Stimulated activated naive B cell treated with anti-CD40 and anti-IgM and Interleukin-4, amounts not matched to agents 10 μg/mL and 1 μg/mL and 100 μg/mL, for 72 hours (primary cell): Measurements from ENCODE around the gene CYP4F3.
"Not testable (repeated sequence)": the region's sequence is repeated elsewhere in the genome, so short reads cannot be mapped to it uniquely, and the experiment has no call there.

Source experiments
- ATAC-seq, 2 donors: fragments of 150-1000 bp; cut with Tn5 transposase; replicated peaks; 2 replicates each; pipeline ENCODE4 v1.10.0; 2021; ENCODE audit warnings: moderate library complexity in 1 of 2
- DNase-seq: peaks from one replicate; pipeline ENCODE4 v3.0.0; 2021
- H3K27ac Mint-ChIP-seq: one replicate; pipeline ENCODE4 v1.8.0; 2022; ENCODE audit warnings: mild to moderate bottlenecking, mixed read lengths
- H3K27me3 Mint-ChIP-seq, 2 donors: one replicate each; pipeline ENCODE4 v1.8.0; 2022; ENCODE audit warnings: mixed read lengths in 2 of 2
- H3K36me3 Mint-ChIP-seq, 2 donors: one replicate each; pipeline ENCODE4 v1.8.0; 2022; ENCODE audit warnings: mixed read lengths in 2 of 2, mild to moderate bottlenecking in 1 of 2
- H3K4me1 Mint-ChIP-seq, 2 donors: one replicate each; pipeline ENCODE4 v1.8.0; 2022; ENCODE audit warnings: mixed read lengths in 2 of 2, mild to moderate bottlenecking in 1 of 2
- H3K4me3 Mint-ChIP-seq, 2 donors: one replicate each; pipeline ENCODE4 v1.8.0; 2022; ENCODE audit warnings: mild to moderate bottlenecking in 2 of 2, mixed read lengths in 2 of 2, moderate library complexity in 1 of 2
- H3K9me3 Mint-ChIP-seq, 2 donors: one replicate each; pipeline ENCODE4 v1.8.0; 2022; ENCODE audit warnings: mixed read lengths in 2 of 2, mild to moderate bottlenecking in 1 of 2

CYP4F3 gene, protein sequence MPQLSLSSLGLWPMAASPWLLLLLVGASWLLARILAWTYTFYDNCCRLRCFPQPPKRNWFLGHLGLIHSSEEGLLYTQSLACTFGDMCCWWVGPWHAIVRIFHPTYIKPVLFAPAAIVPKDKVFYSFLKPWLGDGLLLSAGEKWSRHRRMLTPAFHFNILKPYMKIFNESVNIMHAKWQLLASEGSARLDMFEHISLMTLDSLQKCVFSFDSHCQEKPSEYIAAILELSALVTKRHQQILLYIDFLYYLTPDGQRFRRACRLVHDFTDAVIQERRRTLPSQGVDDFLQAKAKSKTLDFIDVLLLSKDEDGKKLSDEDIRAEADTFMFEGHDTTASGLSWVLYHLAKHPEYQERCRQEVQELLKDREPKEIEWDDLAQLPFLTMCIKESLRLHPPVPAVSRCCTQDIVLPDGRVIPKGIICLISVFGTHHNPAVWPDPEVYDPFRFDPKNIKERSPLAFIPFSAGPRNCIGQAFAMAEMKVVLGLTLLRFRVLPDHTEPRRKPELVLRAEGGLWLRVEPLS

DNA sequence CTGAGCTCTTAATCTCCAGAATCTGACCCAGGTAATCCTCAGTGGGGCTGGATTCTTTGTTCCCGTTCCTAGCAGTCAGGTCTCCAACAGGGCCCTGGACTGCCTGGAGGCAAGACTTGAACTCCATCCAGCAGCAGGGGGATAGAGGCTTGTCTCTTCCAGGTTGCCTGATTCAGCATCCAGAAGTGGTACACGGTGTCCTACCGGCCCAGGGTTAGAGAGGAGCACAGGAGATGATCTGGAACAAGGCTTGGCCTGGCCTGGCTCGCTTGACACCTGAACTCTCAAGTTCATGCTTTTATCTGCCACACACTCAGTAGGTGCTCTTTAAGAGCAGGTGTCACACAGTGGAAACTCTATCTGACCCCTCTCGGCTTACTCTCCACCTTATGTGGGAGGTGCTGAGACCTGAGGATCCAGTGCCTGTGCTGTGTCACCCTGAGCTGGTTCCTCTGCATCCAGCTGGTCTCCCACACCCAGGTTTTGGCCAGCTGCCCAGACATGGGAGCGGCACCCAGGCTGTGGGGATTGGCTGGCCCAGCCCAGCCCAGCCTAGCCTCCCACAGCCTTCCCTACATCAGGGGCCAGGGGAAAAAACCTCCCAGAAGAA is at the start of gene CYP4F3:
TSS of gene CYP4F3 (plus strand) at position 604 of the 610 bp plus-strand sequence. CDS start 519 bp downstream, outside the sequence.
- Mint-ChIP-seq H3K27me3 (peaks cover 32 to 67% of the 10 kb centered on the region in 2 donors), H3K27ac (no peak within 1 kb of the TSS), H3K9me3 (peaks cover 11% of the 10 kb centered on the region in 2 donors), H3K4me1 (peaks cover 13 to 28% of the 10 kb centered on the region in 2 donors), H3K36me3 (no peaks in the 10 kb centered on the region), H3K4me3 (peak within 1 kb of the TSS in 1 of 2 donors; percentile 39)
- DNase-seq (no peak), ATAC-seq (no peak)

DNA sequence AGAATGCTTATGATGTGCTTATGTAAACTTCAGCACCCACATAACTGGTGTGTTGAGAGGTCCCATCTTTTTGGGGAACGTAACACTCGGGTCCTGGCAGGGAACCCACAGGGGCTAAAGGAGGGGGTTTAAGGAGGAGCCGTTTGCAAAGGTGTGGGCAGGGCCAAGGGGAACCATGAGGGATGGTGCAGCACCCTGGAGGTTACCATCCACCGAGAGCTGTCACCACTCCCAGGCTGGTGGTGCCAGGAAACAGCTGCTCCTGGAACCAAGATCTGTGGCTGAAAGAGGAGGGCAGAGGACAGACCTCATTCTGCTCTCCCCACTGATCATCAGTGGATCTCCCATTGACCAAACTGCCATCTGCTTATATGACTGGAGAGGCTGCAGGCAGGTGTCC is 48.9 kb upstream of the CYP4F3 start:
- no peak overlapping the region for H3K27ac Mint-ChIP-seq
- H3K4me1 Mint-ChIP-seq = peaks cover 3 to 6% of the 10 kb centered on the region in 2 donors
- DNase-seq (no peak), ATAC-seq (no peak)
- H3K36me3 Mint-ChIP-seq = peaks cover 0 to 3% of the 10 kb centered on the region in 2 donors
- peaks cover 2 to 12% of the 10 kb centered on the region in 2 donors for H3K9me3 Mint-ChIP-seq
- H3K4me3 Mint-ChIP-seq = no peak overlapping the region
- H3K27me3 Mint-ChIP-seq = peaks cover 46 to 57% of the 10 kb centered on the region in 2 donors

DNA sequence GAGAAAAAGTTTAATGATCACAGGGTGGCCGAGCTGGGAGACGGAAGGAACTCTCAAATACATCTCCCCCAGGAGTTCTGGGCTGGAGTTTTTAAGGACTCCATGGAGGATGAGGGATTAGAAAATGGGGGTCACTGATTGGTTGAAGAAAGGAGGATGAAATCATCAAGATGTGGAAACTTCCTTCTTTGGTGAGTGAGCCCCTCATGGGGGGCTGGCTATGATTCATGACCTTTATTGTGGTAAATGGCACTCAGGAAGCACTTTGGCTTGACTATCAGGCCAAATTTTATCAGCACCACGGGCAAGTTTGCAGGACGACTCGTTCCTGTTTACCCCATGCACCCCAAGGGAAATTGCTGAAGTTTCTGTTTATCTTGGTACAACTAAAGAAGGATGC is 48.2 kb upstream of the CYP4F3 start:
- H3K4me1 Mint-ChIP-seq = not testable (repeated sequence)

DNA sequence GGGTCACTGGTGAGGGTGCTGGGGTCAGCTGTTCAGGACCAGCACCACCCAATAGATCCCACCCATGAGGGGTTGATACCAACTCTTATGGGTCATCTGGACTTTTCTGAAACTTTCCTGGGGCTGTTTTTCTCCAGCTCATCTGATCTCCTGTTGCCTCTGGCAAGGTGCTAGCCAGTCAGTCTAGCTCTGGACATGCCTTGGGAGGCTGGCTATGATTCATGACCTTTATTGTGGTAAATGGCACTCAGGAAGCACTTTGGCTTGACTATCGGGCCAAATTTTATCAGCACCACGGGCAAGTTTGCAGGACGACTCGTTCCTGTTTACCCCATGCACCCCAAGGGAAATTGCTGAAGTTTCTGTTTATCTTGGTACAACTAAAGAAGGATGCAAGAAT is 46.9 kb upstream of the CYP4F3 start:
- peaks cover 40 to 60% of the 10 kb centered on the region in 2 donors for H3K27me3 Mint-ChIP-seq
- H3K36me3 Mint-ChIP-seq, H3K4me3 Mint-ChIP-seq, H3K27ac Mint-ChIP-seq, ATAC-seq, H3K4me1 Mint-ChIP-seq, DNase-seq: not testable (repeated sequence)
- H3K9me3 Mint-ChIP-seq = peaks cover 6 to 12% of the 10 kb centered on the region in 2 donors

More for the DNA sequence above, 48.2 kb upstream of the CYP4F3 start:
- H3K36me3 Mint-ChIP-seq, H3K4me3 Mint-ChIP-seq, DNase-seq, H3K27ac Mint-ChIP-seq, ATAC-seq: not testable (repeated sequence)
- Mint-ChIP-seq H3K9me3 (peaks cover 6 to 12% of the 10 kb centered on the region in 2 donors), H3K27me3 (peaks cover 44 to 64% of the 10 kb centered on the region in 2 donors)

DNA sequence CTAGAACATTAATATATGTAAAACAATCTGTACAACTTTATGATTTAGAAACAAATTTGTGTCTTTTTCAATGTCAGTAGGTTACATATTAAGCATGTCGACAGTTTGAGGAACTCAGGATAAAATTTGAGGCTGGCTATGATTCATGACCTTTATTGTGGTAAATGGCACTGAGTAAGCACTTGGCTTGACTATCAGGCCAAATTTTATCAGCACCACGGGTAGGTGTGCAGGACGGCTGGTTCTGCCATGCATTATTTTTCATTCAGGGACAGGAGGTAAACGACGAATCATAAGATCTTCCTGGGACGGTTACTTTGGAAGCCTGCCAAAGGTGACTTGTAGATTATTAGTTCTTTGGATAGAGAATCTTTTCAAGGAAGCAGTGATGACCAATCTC is 45.6 kb upstream of the CYP4F3 start:
- H3K9me3 Mint-ChIP-seq = peaks cover 6 to 12% of the 10 kb centered on the region in 2 donors
- H3K4me1 Mint-ChIP-seq = no peaks in the 10 kb centered on the region
- peaks cover 36 to 58% of the 10 kb centered on the region in 2 donors for H3K27me3 Mint-ChIP-seq
- peaks cover 0 to 3% of the 10 kb centered on the region in 2 donors for H3K36me3 Mint-ChIP-seq
- no peak for ATAC-seq
- no peak for DNase-seq
- H3K4me3 Mint-ChIP-seq = no peak overlapping the region
- H3K27ac Mint-ChIP-seq = no peak overlapping the region

DNA sequence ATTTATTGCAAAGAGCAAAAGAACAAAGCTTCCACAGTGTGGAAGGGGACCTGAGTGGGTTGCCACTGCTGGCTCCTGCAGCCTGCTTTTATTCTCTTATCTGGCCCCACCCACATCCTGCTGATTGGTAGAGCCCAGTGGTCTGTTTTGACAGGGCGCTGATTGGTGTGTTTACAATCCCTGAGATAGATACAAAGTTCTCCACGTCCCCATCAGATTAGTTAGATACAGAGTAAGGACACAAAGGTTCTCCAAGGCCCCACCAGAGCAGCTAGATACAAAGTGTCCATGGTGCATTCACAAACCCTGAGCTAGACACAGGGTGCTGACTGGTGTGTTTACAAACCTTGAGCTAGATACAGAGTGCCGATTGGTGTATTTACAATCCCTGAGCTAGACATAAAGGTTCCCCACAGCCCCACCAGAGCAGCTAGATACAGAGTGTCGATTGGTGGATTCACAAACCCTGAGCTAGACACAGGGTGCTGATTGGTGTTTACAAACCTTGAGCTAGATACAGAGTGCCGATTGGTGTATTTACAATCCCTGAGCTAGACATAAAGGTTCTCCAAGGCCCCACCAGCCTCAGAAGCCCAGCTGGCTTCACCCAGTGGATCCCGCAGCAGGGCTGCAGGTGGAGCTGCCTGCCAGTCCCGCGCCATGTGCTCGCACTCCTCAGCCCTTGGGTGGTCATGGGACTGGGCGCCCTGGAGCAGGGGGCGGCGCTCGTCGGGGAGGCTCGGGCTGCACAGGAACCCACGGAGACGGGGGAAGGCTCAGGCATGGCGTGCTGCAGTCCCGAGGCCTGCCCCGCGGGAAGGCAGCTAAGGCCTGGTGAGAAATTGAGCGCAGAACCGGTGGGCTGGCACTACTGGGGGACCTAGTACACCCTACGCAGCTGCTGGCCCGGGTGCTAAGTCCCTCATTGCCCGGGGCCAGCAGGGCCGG is 32.4 kb upstream of the CYP4F3 start:
- H3K36me3 Mint-ChIP-seq, ATAC-seq, H3K9me3 Mint-ChIP-seq, H3K4me1 Mint-ChIP-seq, DNase-seq, H3K4me3 Mint-ChIP-seq, H3K27ac Mint-ChIP-seq: not testable (repeated sequence)
- H3K27me3 Mint-ChIP-seq = peaks cover 10 to 18% of the 10 kb centered on the region in 2 donors

DNA sequence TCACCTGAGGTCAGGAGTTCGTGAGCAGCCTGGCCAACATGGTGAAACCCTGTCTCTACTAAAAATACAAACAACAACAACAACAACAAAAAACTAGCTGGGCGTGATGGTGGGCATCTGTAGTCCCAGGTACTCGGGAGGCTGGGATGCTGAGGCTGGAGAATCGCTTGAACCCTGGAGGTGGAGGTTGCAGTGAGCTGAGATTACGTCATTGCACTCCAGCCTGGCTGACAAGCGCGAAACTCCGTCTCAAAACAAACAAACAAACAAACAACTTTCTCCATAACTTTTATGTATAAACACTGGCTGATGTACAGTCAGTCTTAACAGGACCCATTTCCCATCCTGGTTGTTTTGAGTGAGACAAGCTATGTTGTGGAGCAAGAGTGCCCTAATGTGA is 31.4 kb upstream of the CYP4F3 start:
- Mint-ChIP-seq H3K9me3 (no peaks in the 10 kb centered on the region), H3K27me3 (peaks cover 13 to 26% of the 10 kb centered on the region in 2 donors)

DNA sequence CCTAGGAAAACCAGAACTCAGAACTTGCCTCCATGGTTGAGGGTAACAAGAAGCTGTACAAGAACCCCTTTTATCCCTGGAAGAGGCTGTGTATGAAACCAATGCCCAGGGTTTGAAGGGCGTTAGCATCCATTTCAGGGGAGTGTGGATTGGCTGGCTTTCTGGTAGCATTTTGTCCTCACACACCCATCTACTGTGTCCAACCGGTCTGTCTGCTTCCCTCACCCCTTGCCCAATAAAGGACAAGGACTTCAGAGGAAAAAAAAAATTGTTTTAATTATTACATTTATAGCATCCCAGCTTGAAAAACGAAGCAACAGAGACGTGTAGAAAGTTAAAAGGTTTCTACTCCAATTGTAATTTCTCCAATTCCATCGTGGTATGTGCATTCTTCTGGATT is 28.4 kb upstream of the CYP4F3 start:
- DNase-seq (no peak), ATAC-seq (no peak)
- H3K27me3 Mint-ChIP-seq = peaks cover 37 to 51% of the 10 kb centered on the region in 2 donors
- no peak overlapping the region for H3K4me3 Mint-ChIP-seq
- no peaks in the 10 kb centered on the region for H3K36me3 Mint-ChIP-seq
- no peaks in the 10 kb centered on the region for H3K9me3 Mint-ChIP-seq
- peaks cover 0 to 2% of the 10 kb centered on the region in 2 donors for H3K4me1 Mint-ChIP-seq
- H3K27ac Mint-ChIP-seq = no peak overlapping the region

More for the DNA sequence above, 31.4 kb upstream of the CYP4F3 start:
- no peak overlapping the region for H3K27ac Mint-ChIP-seq
- DNase-seq (no peak), ATAC-seq (no peak)
- no peak overlapping the region for H3K4me3 Mint-ChIP-seq
- no peaks in the 10 kb centered on the region for H3K36me3 Mint-ChIP-seq
- H3K4me1 Mint-ChIP-seq = no peaks in the 10 kb centered on the region

DNA sequence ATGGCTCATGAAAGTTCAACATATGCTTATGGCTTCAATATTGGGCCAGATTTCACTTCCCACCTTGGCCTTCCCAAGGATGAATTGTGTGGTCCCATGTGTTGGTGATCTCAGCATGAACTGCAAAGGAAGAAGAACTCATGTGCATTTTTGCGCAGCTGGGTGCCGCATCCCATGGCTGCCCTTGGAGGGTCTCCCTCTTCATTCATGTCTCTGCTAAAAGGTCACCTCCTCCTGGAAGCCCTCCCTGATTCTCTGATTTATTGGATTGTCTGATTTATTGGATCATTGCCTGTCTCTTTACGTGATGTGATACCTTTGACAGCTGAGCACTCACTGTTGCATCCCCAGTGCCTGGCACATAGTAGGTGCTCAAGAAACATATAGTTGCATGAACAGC is 27.4 kb upstream of the CYP4F3 start:
- Mint-ChIP-seq H3K36me3 (no peaks in the 10 kb centered on the region), H3K4me3 (no peak overlapping the region), H3K4me1 (peaks cover 0 to 2% of the 10 kb centered on the region in 2 donors), H3K9me3 (no peaks in the 10 kb centered on the region), H3K27ac (no peak overlapping the region), H3K27me3 (peaks cover 45 to 61% of the 10 kb centered on the region in 2 donors)
- no peak for DNase-seq
- no peak for ATAC-seq

DNA sequence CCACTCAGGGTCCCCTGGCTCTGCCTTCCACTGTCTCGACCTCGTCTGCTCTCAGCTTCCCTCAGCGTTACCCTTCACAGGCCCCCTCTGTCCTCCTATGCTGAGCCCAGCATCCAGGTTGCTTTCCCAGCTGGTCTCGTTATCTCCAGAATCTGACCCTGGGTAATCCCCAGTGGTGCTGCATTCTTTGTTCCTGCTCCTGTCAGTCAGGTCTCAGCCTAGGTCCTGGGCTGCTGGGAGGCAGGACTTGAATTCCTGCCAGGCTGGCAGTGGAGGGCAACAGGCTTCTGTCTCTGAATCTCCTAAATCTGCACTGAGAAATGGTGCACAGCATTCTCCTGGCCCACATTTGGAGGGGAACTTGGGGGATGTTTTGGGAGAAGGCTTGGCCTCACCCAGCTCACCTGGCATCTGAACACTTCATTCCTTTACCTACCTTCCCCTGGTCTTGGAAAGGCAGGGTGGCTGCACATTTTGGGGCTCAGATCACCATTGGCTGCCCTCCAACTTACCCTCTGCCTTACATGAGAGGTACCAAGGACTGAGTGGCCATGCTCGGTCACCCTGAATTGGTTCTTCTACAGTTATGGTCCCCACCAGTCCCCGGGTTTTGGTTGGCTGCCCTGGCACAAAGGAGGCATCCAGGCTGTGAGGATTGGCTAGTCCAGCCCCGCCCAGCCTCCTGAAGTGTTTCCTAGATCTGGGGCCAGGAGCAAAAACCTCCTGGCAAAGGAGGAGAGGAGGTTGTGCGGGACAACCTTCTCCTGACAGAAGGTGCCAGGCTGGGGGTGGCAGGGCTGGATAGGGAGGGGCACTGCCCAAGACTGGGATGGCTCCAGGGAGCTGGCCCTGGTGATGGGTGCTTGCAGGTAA is 26.0 kb upstream of the CYP4F3 start, which contains the start of gene CYP4F8:
TSS of gene CYP4F8 (plus strand) at position 712 of the 873 bp plus-strand sequence. CDS start 399 bp downstream, outside the sequence.
- peaks cover 0 to 2% of the 10 kb centered on the region in 2 donors for H3K4me1 Mint-ChIP-seq
- H3K9me3 Mint-ChIP-seq = no peaks in the 10 kb centered on the region
- H3K36me3 Mint-ChIP-seq = no peaks in the 10 kb centered on the region
- peaks cover 53 to 61% of the 10 kb centered on the region in 2 donors for H3K27me3 Mint-ChIP-seq
- ATAC-seq (no peak), DNase-seq (no peak)
- no peak within 1 kb of the TSS for H3K27ac Mint-ChIP-seq
- no peak within 1 kb of the TSS for H3K4me3 Mint-ChIP-seq

DNA sequence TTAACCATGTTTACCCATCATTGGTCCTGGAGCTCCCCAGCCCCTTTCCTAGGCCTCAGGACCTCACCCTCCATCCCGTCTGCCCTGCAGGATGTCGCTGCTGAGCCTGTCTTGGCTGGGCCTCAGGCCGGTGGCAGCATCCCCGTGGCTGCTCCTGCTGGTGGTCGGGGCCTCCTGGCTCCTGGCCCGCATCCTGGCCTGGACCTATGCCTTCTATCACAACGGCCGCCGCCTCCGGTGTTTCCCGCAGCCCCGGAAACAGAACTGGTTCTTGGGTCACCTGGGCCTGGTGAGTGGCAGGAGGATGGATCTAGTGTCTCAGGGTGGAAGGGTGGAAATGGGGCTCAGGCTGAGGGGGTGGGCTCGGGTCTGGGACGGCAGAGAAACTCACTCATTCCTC is 25.2 kb upstream of the CYP4F3 start:
- Mint-ChIP-seq H3K27ac (no peak overlapping the region), H3K4me1 (peaks cover 0 to 2% of the 10 kb centered on the region in 2 donors), H3K4me3 (no peak overlapping the region), H3K27me3 (peaks cover 53 to 54% of the 10 kb centered on the region in 2 donors), H3K36me3 (no peaks in the 10 kb centered on the region), H3K9me3 (no peaks in the 10 kb centered on the region)
- DNase-seq (no peak), ATAC-seq (no peak)

DNA sequence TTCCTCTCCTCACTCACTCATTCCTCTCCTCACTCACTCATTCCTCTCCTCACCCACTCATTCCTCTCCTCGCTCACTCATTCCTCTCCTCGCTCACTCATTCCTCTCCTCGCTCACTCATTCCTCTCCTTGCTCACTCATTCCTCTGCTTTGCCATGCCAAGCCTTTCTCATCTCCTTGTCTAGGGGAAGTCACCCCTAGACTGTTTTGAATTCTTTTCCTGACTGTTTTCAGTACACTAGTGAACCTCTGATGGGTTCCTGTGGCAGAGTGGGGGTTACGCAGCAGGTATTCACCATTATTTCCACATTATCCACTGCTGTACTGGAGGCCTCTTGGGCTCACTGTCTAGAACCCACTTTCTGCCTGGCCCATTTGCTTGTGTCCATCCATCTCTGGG is 24.5 kb upstream of the CYP4F3 start:
- DNase-seq = no peak
- ATAC-seq = peak in 1 of 2 donors; percentile 31
- no peaks in the 10 kb centered on the region for H3K9me3 Mint-ChIP-seq
- peaks cover 0 to 2% of the 10 kb centered on the region in 2 donors for H3K4me1 Mint-ChIP-seq
- peaks cover 50 to 54% of the 10 kb centered on the region in 2 donors for H3K27me3 Mint-ChIP-seq
- H3K36me3 Mint-ChIP-seq = no peaks in the 10 kb centered on the region
- H3K27ac Mint-ChIP-seq = no peak overlapping the region
- H3K4me3 Mint-ChIP-seq = no peak overlapping the region
